HuH-7 (cell line): Measurements from ENCODE around the gene RIPOR2.
"Not testable (repeated sequence)": the region's sequence is repeated elsewhere in the genome, so short reads cannot be mapped to it uniquely, and the experiment has no call there.

Experiments used
- DNase-seq: peaks from one replicate; pipeline ENCODE4 v3.0.0; 2011; ENCODE audit warnings: low spot score

Gene RIPOR2

GRCh38 chr6:24763578-24763977 lies 172.2 kb downstream of the RIPOR2 start:
- no peak for DNase-seq

- DNase-seq = no peak
Measured at GRCh38 chr6:24761851-24762250, 173.9 kb downstream of the RIPOR2 start.

GRCh38 chr6:24761193-24761835 lies 174.4 kb downstream of the RIPOR2 start:
- DNase-seq = no peak

DNA sequence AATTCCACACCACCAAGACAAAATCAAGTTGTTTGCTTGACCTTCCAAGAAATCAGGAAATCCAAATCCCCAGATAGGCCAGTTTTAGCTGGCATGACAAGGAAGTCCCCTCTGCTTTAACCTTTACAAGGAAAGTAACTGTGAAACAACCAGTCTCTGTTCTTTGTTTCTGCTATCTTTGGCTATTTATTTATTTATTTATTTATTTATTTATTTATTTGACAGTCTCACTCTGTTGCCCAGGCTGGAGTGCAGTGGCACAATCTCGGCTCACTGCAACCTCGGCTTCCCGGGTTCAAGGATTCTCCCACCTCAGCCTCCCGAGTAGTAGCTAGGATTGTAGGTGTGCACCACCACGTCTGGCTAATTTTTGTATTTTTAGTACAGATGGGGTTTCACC lies 175.6 kb downstream of the RIPOR2 start:
- DNase-seq = no peak

- DNase-seq = no peak
Measured at GRCh38 chr6:24759718-24760117, 176.0 kb downstream of the RIPOR2 start.

DNA sequence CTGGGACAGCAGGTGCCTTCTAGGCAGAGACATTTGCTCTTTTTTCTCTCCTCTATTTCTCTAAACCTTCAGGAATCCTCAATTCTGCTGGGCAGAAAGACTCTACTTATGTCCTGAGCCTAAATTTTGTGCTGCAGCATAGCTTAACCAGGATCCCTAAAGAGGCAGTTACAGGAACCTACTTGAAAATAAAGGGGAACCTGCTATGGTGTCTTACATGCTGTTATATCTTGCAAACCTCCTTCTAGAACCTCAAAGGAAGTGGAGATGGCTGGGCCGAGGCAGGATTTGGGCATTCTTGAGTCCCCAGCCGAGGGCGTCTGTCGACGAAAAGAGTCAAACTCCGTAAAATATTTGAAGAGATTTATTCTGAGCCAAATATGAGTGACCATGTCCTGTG lies 178.1 kb downstream of the RIPOR2 start:
- no peak for DNase-seq

DNA sequence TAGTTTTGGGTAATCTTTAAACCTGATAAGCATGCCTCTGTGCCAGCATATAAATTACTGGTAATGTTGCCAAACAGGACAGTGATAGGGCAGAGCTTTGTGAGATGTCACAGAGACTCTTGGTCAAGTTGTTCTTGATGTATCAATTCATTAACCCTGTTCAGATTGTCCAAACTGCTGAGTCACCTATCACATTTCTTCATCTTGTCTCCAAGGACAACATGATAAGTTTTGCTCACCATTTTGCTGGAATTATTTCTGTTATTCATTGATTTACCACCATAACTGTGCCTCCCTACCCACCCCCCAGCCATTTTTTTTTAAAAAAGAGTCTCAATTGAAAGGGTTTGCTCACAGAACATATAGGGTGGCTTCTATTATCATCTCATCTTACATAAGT lies 180.5 kb downstream of the RIPOR2 start:
- no peak for DNase-seq

- not testable (repeated sequence) for DNase-seq
Measured at GRCh38 chr6:24754378-24754777, 181.4 kb downstream of the RIPOR2 start.
